SH-SY5Y (cell line): Measurements from ENCODE around the gene KRT85.

Source experiments
- GATA2 ChIP-seq: IDR thresholded peaks from 2 replicates; pipeline ENCODE4 v1.6.1; 2011; ENCODE audit warnings: mild to moderate bottlenecking, low read depth, low read length
- GATA3 ChIP-seq: IDR thresholded peaks from 2 replicates; pipeline ENCODE4 v1.6.1; 2011; ENCODE audit warnings: low read depth, mild to moderate bottlenecking, low read length, moderate library complexity

DNA sequence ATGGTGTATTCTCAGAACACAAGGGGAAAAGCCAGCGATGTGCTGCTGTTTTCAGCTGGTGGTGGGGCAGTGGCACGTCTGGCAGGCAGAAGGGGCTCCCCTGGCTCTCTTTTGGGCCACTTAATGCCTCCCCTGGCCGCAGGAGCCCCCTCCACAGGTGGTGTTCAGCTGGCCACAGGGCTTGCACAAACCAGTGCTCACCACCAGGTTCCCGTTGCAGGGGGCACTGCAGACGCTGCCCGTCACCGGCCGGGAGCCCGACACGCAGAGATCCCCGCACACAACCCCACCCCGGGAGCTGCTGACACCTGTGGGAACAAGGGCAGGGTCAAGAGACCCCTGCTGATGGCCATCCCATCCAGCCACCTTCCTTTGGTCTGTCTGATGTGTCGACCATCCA, 52.8 kb downstream of the KRT85 start:
- TF ChIP-seq GATA2 = no peak
- TF ChIP-seq GATA3 = no peak
